Colonic mucosa (tissue), 4 donors: Measurements from ENCODE around the gene SHLD1. TPM values are rescaled to one million over a fixed set of nuclear protein-coding genes. Genes with fewer than 3 reads are reported as not detected.
A peak's percentile ranks its signal among the peaks of the same experiment; 100 is the strongest.

Source experiments
- DNase-seq: peaks from one replicate; pipeline ENCODE4 v3.0.0-alpha.2; 2020
- H3K27ac ChIP-seq: fragments of 200-600 bp; one replicate; pipeline ENCODE4 v1.8.0; 2021
- H3K27me3 ChIP-seq: fragments of 200-600 bp; one replicate; pipeline ENCODE4 v1.8.0; 2021
- H3K36me3 ChIP-seq: fragments of 200-600 bp; one replicate; pipeline ENCODE4 v1.8.0; 2021
- H3K4me1 ChIP-seq: fragments of 200-600 bp; one replicate; pipeline ENCODE4 v1.8.0; 2021; ENCODE audit warnings: mild to moderate bottlenecking
- H3K4me3 ChIP-seq: fragments of 200-600 bp; one replicate; pipeline ENCODE4 v1.8.0; 2021
- H3K9ac ChIP-seq, 2 donors: one replicate each; pipeline ENCODE4 v1.7.0; 2013; ENCODE audit warnings: control low read depth in 2 of 2, low read depth in 2 of 2, low read length in 2 of 2
- H3K9me3 ChIP-seq: fragments of 200-600 bp; one replicate; pipeline ENCODE4 v1.8.0; 2021
- CTCF ChIP-seq: fragments of 200-600 bp; IDR thresholded peaks from one replicate; pipeline ENCODE4 v1.8.0; 2022; ENCODE audit warnings: antibody characterized with exemption, mild to moderate bottlenecking
- intact Hi-C: fragments of 100-400 bp; cut with DNase I; formaldehyde crosslinking; loops from one replicate; pipeline ENCODE4 v1.14.1; 2022
- total RNA-seq, 2 donors: library from RNA; stranded (reverse); fragmentation: NEBNext Ultra II Directional in 1 of 2; extraction: Animal tissue kit (Norgen Biotek cat#: 25700) in 1 of 2; gene quantifications; one replicate each; pipeline ENCODE4 v1.2.1, GENCODE V29; 2021
- donor health status: healthy.
- donor health status: DM: no; HTN: no; CAD: no.
- donor health status: DM: no; HTN: no; CAD: no.

The SHLD1 gene
- total RNA-seq, 2 donors from 2014 or later, result 4.0 to 9.1 TPM

- H3K4me3 ChIP-seq, result no peak overlapping the region
- no peaks in the 10 kb centered on the region for H3K27me3 ChIP-seq
- no peaks in the 10 kb centered on the region for H3K4me1 ChIP-seq
- no peaks in the 10 kb centered on the region for H3K36me3 ChIP-seq
- no peak overlapping the region for H3K9ac ChIP-seq
- no peaks in the 10 kb centered on the region for H3K9me3 ChIP-seq
- intact Hi-C loops, result no loop called here
- no peak overlapping the region for H3K27ac ChIP-seq
- peak; percentile 60 for DNase-seq
- TF ChIP-seq CTCF, result no peak
These were observed 1.7 kb downstream of the SHLD1 start for GRCh38 chr20:5751856-5752255.

- TF ChIP-seq CTCF, result no peak
- intact Hi-C loops, result no loop called here
- no peaks in the 10 kb centered on the region for H3K9me3 ChIP-seq
- H3K27me3 ChIP-seq, result no peaks in the 10 kb centered on the region
- H3K27ac ChIP-seq, result no peak overlapping the region
- no peaks in the 10 kb centered on the region for H3K4me1 ChIP-seq
- no peaks in the 10 kb centered on the region for H3K36me3 ChIP-seq
- no peak for DNase-seq
- H3K9ac ChIP-seq, result peak overlapping the region in 1 of 2 donors; percentile 9
- H3K4me3 ChIP-seq, result no peak overlapping the region
These were observed 3.6 kb downstream of the SHLD1 start for GRCh38 chr20:5753814-5754213.

- DNase-seq, result no peak
- Histone ChIP-seq H3K9ac (no peak overlapping the region), H3K27ac (no peak overlapping the region), H3K27me3 (no peaks in the 10 kb centered on the region), H3K36me3 (no peaks in the 10 kb centered on the region), H3K9me3 (no peaks in the 10 kb centered on the region), H3K4me1 (no peaks in the 10 kb centered on the region), H3K4me3 (no peak overlapping the region)
- intact Hi-C loops, result no loop called here
- TF ChIP-seq CTCF, result no peak
These were observed 7.7 kb downstream of the SHLD1 start for GRCh38 chr20:5757949-5758348.

GRCh38 chr20:5766085-5766764, 16.0 kb downstream of the SHLD1 start:
- Histone ChIP-seq H3K4me1 (no peaks in the 10 kb centered on the region), H3K4me3 (no peak overlapping the region), H3K36me3 (no peaks in the 10 kb centered on the region), H3K9me3 (no peaks in the 10 kb centered on the region), H3K27ac (no peak overlapping the region), H3K27me3 (no peaks in the 10 kb centered on the region), H3K9ac (no peak overlapping the region)
- TF ChIP-seq CTCF, result no peak
- no peak for DNase-seq
- intact Hi-C loops, result no loop called here

GRCh38 chr20:5767493-5768098, 17.4 kb downstream of the SHLD1 start:
- H3K27ac ChIP-seq, result no peak overlapping the region
- no peak for DNase-seq
- TF ChIP-seq CTCF, result no peak
- H3K4me1 ChIP-seq, result no peaks in the 10 kb centered on the region
- no peaks in the 10 kb centered on the region for H3K36me3 ChIP-seq
- H3K9ac ChIP-seq, result no peak overlapping the region
- H3K9me3 ChIP-seq, result no peaks in the 10 kb centered on the region
- intact Hi-C loops, result no loop called here
- no peaks in the 10 kb centered on the region for H3K27me3 ChIP-seq
- H3K4me3 ChIP-seq, result no peak overlapping the region
